ENCODE results near the gene CNPY2.

- TF ChIP-seq CTCF (IDR thresholded peaks at IDR 0.05) (no peak), POLR2A (IDR thresholded peaks at IDR 0.05) (no peak)
Observed at GRCh38 chr12:56333197-56333678, 17.4 kb upstream of the CNPY2 start.
